Measurements from ENCODE around the gene MFNG.
"Not testable (repeated sequence)": the region's sequence is repeated elsewhere in the genome, so short reads cannot be mapped to it uniquely, and the experiment has no call there.

The MFNG gene

DNA sequence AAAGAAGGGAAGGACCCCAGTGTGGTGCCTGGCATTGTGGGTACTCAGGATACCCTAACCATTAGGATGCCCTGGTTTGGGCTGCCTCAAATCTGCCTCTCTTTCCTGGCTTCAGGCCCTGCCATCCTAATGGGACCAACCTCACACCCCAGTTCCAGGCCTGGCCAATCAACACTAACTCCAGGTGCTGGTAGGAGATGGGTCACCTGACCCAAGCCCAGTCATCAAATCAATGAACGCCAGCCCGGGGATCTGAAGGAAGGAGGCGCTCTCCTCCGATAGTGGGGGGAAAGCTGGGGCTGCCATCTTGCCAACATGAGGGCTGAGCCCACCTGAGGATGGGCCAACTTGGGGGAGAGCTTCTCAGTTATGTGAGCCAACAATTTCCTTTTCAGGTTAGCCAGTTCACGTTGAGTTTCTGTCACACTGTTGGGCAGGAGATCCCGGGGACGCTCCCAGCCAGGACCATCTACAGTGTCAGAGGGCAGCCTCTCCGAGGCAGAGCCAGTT, 12.7 kb downstream of the MFNG start:
- DNase-seq (ENCODE audit: low read depth): no peak

DNA sequence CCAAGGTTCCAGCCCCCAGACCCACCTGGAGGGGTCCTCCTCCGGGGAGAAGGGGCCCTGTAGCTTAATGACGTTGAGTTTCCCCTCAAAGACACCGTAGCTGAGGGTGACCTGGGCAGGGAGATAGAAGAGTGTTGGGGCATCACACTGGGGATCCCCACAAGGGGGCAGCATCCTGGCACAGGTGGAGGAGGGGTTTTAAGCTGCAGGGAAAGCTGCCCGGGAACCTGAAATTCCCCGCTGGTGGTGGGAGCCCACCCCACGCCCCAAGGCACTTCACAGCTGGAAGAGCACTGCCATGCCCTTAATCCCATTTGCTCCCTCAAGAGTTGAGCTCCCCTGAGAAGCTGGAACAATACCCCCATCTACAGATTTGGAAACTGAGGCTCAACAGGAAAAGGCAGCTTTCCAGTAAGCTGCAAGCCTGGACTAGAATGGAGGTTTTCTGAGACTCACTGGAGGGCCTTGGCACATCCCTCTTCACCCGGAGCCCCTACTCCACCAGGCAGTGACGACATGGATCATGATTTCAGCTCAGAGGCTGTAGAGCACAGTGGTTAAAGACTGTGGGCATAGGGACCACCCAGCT, 13.7 kb downstream of the MFNG start:
- DNase-seq (ENCODE audit: low read depth): no peak

DNA sequence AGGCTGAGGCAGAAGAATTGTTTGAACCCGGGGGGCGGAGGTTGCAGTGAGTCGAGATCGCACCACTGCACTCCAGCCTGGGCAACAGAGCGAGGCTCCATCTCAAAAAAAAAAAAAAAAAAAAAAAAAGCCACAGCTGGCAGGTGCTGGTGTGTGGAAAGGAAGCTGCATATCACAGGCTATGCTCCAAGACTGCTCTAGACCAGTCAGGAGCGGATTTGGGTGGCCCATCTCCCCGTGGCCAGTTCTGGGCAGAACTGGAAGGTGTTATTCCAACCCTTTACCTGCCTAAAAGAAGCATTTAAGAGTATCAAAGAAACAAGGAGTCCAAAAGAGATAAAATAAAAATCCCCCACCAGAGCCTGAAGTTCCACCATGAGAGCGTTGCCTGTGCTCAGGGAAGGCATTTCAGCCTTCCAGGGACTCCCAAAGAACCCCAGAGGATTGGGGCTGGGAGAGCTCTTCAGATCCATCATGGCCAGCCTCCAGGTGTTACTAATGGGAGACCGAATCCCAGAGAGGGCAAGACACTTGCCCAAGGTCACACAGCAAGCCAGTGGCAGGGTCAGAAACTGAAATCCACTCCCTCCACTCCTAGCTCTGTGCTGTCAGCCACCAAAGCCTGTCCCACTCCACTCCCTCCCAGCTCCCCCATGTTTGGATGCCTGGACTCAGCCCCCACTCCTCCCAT, 14.3 kb downstream of the MFNG start:
- no peak for DNase-seq (ENCODE audit: low read depth)

DNA sequence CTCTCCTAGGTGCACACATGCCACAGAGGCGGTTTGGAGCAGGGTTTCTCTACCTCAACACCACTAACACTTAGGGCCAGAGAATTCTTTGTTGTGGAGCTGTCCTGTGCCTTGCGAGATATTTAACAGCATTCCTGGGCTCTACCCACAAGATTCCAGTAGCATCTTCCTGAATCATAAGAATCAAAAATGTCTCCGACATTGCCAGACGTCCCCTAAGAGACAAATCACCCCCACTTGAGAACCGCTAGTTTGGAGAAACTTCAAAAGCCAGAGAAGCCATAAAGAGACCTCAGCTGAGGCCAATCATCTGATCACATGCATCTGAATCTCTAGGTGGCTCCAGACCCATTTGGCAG, 16.1 kb downstream of the MFNG start:
- DNase-seq (ENCODE audit: low read depth): no peak

DNA sequence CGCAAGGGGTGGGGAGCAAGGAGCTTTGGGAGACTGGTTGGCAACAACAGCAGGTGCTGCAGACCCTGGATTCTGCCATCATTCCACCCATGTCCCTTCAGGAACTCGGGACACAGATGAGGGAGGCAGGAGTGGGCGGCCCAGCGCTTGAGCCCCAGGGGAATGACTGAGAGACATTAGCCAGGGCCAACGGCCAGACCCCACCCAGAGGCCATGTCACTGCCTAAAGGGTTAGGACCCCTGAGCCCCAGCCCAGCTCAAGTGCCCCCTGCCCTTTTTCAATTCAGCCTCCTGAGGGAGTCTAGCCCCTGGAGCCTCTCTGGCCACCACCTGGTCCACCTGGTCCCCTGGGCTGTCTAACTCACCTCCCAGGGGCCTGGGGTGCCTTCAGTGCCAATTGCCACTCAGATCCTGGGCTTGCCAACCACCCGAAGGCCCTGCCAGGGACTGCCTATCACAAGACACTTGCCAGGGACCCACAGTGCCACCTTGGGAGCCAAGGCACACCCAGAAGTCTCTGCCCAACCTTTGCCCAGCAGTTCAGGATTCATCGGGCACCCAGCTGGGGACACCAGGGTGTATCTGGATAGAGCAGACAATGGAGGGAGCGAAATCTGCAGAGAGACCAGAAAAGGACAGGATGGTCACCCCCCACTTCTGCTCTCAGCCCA, 16.6 kb downstream of the MFNG start:
- DNase-seq (ENCODE audit: low read depth): no peak

DNA sequence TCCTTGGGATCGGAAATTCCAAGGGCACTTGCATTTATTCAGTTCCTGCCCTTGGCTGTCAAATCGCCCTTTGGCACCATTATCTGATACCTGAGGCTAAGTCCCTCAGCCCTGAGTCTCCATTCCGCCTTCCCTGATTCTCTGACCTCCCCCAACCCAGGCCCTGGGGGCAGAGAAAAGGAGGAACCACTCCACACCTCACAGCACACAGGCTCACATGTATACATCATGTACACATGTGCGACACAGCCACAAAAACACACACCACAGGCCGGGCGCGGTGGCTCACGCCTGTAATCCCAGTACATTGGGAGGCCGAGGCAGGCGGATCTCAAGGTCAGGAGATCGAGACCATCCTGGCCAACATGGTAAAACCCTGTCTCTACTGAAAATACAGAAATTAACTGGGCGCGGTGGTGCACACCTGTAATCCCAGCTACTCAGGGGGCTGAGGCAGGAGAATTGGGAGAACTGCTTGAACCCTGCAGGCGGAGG, 17.9 kb downstream of the MFNG start:
- not testable (repeated sequence) for DNase-seq (ENCODE audit: low read depth)

DNA sequence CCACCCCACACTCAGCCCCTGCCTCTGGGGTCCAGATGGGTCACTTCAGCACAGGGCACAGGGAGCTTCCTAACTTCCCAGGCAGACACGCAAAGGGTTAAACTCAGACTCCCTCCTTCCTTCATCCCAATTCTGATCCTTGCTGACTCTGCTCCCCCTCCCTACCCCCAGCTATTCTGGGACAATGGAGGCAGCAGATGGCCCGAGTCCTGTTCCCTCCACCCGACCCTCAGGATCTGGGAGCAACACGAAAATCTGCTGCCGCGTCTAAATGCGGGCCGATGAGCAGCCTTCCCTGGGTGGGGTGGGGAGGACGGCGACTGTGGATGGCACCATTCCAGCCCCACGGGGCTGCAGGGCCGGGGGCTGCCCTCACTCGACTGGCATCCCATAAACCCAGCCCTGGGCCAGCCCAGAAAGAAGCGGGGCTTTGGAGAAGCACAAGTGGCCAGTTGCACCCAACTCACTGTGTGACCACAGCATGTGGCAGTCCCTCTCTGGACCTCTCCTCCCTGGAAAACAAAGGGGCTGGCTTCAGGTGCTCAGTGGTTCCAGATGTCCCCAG, 18.7 kb downstream of the MFNG start:
- no peak for DNase-seq (ENCODE audit: low read depth)

DNA sequence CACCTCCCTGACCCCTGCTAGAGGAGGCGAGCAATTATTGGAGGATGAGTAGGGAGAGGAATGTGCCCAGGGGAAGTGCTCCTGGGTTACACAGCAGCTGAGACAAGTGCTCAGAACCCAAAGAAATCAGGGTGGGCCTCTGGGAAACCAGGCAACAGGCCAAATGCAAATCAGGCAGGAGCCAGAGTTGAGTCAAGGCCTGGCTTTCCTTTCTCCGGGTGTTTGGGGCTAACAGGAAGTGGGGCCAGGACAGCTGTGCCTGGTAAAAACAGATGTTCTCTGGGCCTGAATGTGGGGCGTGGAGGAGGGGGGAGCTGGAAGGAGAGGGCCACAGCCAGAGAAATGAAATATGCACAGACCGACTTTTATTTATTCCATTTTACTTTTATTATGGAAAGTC, 22.0 kb downstream of the MFNG start:
- no peak for DNase-seq (ENCODE audit: low read depth)

DNA sequence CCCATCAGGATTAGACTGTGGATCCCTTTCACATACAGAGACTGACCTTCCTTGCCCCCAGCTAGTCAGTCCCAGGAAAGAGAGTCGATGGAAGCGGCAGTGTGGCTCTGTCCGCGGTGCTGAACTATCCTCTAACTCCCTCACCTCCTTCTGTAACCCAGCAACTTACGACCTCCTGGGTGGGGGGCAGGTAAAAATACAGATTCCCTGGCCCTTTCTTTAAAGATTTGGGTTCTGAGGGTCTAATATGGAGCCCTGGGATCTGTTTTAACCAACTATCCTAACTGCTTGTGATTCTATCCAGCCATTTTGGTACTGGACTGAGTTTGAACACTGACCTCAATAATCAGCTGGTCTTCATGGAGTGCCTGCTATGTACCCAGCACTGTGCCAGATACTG, 23.2 kb downstream of the MFNG start:
- DNase-seq (ENCODE audit: low read depth): no peak

DNA sequence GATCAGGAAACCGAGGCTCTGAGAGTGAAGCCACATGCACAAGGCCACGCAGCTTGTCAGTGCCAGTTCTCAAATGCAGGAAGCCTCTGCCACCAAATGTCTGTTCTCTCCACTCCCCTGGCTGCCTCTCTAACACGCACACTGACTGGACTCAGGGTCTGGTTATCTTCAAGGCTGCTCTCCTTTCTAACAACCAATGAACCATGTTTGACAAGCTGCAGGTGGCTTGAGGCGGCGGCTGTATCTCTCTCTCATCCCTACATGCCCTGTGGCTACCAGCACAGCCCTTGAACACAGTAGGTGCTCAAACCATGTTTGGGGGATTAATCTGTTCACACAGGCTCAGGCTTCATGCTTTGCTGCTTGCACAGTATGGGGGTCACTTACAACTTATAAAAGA, 23.7 kb downstream of the MFNG start:
- DNase-seq (ENCODE audit: low read depth): no peak

DNA sequence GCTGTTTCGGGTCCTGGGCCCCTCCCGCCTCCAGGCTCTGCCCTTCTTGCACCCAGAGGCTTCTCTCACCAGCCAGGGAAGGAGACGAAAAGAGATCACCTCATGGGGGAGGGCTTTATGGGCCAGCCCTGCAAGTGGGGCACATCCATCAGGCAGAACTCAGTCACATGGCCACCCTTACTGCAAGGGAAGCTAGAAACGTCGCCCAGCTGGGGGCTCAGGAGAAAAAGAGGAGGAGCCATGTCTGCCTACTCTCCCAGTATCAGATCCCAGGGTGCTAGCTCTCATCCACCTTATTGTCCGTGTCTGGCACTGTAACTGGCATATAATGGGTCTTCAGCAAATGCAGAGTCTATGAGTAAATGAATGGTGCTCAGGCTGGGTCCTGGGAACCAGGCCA, 24.2 kb downstream of the MFNG start:
- no peak for DNase-seq (ENCODE audit: low read depth)

DNA sequence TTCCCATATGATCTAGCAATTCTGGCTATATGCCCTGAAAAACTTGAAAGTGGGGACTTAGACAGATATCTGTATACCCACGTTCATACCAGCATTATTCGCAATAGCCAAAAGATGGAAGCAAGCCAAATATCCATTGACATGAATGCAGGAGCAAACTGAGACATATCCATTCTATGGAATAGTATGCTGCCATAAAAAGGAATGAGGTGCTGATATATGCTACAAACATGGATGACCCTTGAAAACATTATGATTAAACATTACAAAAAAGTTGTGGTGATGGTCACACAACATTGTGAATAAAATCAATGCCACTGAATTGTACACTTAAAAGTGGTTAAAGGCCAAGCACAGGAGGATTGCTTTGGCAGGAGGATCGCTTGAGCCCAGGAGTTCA, 25.5 kb downstream of the MFNG start:
- DNase-seq (ENCODE audit: low read depth): no peak

DNA sequence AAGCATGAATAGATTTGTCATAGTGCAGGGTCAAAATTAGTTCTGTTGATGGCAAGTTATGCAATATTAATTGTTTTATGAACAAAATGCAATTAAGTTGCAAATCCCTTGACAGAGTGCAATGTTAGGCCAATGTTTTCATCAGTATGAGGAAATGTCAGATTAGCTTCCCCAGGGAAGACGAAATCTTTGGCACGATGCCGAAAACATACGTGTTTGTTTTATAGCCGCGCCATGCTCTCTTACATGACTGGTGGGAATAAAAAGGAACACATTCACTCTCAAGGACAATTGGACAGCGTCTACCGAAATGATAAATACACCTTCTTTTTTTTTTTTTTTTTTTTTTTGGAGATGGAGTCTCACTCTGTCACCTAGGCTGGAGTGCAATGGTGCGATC, 27.0 kb downstream of the MFNG start:
- DNase-seq (ENCODE audit: low read depth): no peak

DNA sequence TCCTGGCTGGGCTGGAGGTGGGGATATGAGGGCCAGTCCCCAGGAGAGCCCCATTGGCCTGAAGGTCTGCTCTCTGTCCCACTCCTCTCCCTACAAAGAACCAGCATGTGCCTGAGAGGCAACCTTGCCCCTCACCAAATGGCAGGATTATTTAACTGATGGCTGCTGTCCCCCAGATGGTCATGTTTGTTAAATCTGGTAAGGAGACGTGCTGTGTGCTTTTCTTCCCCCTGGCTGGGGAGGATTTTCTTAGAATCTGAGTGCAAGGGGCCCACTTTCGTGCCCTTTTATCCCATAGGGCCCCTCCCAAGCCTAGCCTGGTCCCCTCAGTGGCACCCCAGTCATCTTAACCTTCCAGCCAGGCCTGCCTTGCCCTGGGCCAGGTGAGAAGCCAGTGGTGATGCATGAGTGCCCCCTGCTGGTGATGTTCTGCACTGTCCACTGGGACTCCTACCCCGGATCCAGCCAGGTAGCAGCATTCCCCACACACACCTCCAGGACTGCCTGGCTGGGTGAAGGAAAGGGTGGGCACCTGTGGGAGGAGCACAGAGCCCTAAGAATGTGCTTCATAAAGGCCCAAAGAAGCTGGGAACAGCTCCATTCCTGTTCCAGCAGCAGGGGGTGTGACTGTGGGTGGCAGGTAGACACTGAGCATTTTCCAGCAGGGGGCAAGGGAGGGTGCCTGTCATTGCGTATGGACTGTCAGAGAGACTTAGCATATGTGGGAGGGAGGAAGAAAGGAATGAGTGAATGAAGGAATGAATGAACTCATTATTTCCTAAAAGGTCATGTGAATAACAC, 28.9 kb downstream of the MFNG start:
- DNase-seq (ENCODE audit: low read depth): no peak

DNA sequence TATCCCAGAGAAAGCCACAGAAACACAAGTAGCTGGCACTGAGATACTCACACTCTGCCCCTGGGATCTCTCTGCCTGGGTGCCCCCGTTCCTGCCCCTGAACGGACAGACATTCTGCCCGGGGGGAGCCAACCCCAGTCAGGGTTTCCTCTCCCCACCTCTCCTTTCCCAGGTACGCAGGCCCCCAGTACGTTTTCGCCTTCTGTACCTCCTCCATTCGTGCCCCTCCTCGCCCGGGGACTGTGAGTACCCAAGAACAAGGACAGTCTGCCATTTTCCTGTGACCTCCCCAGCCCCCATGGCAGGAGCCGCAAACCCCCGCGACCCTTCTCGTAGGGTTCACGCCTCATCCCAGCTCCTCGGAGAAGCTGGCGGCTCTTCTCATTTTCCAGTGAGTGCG, 29.8 kb downstream of the MFNG start:
- DNase-seq (ENCODE audit: low read depth): no peak

DNA sequence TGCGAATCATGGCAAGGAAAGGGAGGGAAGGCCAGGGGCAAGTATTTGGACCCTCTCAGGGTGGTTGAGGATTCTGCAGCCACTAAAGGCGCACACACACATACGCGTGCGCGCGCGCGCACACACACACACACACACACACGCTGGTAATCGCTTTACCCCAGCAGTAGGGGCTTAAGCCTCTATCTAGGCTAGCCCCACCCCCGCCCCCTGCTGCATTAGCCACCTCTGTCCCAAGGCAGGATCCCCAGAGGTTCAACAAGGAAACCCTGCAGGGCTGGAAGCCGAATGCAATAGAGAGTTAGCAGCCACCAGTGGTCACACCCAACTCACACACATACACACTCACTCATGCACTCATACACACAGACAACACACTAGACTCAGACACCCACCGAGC, 30.3 kb downstream of the MFNG start:
- no peak for DNase-seq (ENCODE audit: low read depth)

DNA sequence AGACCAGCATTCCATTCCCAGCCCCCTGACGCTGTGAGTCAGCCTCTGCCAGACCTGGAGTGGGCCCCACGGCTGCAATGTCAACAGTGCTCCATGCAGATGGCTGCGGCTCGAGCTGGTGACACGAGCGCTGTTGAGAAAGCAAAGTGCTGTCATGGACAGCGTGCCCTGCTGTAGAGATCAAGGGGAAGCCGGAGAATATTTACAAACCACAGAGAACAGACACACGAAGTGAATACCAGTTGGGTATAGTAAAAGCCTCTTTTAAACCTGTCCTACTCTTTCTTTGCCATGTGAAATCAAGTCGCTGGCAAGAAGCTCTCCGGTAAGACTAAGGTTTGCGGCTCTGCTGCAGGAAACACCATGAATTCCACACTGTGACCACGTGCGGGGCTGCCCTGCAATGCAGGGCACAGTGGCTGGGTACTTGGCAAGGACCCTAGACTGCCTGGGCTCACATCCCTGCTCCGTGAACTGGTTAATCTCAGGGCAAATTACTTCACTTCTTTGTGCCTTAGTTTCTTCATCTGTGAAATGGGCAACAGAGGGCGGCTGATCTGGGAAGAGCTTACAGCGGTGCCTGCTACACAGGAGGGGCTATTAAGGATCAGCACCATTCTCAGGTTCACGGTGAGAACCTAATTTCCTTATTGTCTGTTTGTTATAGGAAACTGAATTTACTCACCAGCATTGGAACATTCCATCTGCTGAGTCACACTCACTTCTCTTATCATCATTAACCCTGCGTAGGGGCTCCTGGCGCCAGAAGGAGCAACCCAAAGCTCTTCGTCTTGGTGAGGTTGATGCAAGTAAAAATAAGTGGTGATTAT, 31.1 kb downstream of the MFNG start:
- DNase-seq (ENCODE audit: low read depth): no peak

DNA sequence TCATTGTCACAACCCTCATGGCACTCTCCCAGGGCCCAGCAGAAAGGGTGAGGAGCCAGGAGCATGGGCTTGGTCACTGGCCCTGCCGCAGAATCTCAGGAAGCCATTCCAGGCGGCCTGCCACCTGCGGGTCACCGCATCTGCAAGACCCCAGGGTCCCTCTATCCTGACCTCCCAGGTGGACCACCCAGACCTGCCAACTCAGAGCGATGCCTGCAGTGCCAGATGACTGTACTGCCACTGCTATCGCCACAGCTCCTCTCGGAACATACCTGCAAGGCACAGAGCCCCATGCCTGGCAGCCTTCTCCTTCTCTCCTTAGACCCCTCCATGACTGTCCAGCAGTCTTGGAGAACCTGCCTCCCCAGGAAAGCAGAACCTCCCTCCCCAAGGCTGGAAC, 32.5 kb downstream of the MFNG start:
- no peak for DNase-seq (ENCODE audit: low read depth)

DNA sequence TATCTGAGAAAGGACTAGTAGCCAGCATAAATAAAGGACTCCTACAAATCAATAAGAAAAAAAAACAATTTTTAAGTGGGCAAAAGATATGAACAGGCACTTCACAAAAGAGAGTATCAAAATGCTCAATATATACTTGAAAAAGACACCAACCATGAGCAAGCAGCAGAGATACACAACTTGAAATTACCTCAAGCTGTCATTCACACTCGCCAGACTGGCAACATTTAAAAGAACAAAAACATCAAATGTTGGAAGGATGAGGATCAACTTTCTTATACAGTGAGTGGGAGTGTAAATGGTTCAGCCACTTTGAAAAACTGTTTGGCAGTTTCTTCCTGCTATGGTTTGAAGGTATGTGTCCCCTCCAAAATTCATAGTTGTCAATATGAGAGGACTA, 35.0 kb downstream of the MFNG start:
- DNase-seq (ENCODE audit: low read depth): no peak

DNA sequence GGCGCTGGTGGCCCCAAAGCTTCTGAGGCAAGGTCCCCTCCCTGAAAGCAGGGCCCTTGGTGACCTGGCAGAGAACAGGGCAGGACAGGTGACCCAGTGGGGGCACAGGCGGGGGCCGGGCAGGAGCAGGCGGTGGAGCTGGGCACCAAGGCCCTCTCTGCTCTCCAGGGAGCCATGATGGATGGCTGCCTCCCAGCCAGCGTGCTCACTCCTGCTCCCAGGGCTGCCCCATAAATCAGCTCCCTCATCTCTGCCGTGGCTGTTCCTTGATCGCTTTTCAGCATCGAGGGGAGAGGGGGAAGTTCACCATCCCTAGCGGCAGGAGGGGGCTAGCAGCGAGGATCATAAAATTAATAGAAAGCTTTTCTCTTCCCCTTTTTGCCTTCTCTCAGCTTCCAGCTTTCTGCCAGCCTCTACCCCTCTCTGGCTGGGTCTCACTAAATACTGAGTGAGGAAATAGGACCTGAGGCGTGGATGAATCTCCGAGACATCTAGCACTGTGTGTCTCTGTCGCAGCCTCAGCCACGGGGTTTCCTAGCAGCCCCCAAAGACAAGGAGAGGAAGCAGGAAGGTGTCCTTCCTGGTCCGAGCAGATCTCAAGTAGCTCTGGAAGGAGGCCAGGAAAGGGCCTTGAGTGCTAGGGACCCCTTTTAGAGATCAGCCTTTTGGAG, 36.7 kb downstream of the MFNG start:
- no peak for DNase-seq (ENCODE audit: low read depth)

Measured in GM04504 (cell line).